Neural progenitor cell (in vitro differentiated cells): Measurements from ENCODE around the gene SYT1.

ENCODE experiments used
- CTCF ChIP-seq: fragments of 200-600 bp; sonication (generic); IDR thresholded peaks from 2 replicates; pipeline ENCODE4 v1.5.1; 2017; ENCODE audit warnings: antibody characterized with exemption, mild to moderate bottlenecking
- EZH2 ChIP-seq: fragments of 200-600 bp; sonication (generic); IDR thresholded peaks from 2 replicates; pipeline ENCODE4 v1.6.1; 2017; ENCODE audit warnings: antibody characterized with exemption, mild to moderate bottlenecking, moderate library complexity
- EZH2phosphoT487 ChIP-seq: fragments of 200-600 bp; sonication (generic); IDR thresholded peaks from 2 replicates; pipeline ENCODE4 v1.6.1; 2017; ENCODE audit warnings: antibody characterized with exemption

GRCh38 chr12:79006306-79006705 is 141.7 kb downstream of the SYT1 start:
- TF ChIP-seq CTCF (no peak), EZH2phosphoT487 (no peak), EZH2 (no peak)
